ENCODE data around the gene TMEM270. TPM values are rescaled to one million over a fixed set of nuclear protein-coding genes. Genes with fewer than 3 reads are reported as not detected.

The TMEM270 gene
- total RNA-seq, 1 experiment from 2014 or later, result 0.72 TPM

DNA sequence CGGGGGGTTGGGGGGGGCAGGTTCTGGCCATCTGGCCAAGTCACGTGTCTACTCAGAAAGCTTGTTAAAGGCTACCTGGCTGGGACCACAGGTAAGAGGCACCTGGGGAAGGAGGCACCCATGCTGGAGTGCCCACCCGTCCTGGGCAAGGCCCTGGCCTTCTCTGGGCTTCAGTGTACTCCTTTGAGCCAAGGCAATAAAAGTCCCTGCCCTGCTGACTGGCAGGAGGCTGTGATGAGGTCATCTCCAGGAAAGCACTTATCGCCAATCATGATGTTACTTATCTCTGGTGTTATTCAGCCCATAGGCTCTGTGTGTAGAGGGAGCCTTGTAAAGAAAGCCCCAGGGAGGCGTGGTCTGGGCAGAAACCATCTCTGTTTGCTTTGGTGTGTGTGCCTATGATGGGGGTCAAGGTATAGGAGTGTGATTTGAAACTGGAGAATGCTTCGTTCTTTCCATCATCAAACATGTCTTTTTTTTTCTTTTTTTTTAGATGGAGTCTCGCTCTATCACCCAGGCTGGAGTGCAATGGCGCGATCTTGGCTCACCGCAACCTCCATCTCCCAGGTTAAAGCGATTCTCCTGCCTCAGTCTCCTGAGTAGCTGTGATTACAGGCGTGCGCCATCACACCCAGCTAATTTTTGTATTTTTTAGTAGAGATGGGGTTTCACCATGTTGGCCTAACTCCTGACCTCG is 32.7 kb upstream of the TMEM270 start:
- in situ Hi-C loops (cut with HindIII; ENCODE audit: low pct_unique_long_range_greater_than_20kb, low sequenced_read_pairs) (no loop called here), intact Hi-C loops (cut with micrococcal nuclease; ENCODE audit: unreplicated experiment) (no loop called here)
- Histone ChIP-seq H3K4me3 (ENCODE audit: low read depth in 2 of 2, low read length in 2 of 2) (peak overlapping the region in 1 of 2 experiments; percentile 33; a peak in 2 of 4 replicates), H3K9me3 (ENCODE audit: control insufficient read depth, insufficient read depth, low read depth, low read length) (no peaks in the 10 kb centered on the region), H3K27ac (ENCODE audit: low read length) (peak overlapping the region; percentile 96), H3K36me3 (ENCODE audit: control insufficient read depth, insufficient read depth, low read length) (no peaks in the 10 kb centered on the region; the same call in 1 of the 2 replicates), H3K4me1 (ENCODE audit: control insufficient read depth, insufficient read depth, low read length) (peaks cover 48% of the 10 kb centered on the region), H3K27me3 (ENCODE audit: control insufficient read depth, insufficient read depth, low read length) (no peaks in the 10 kb centered on the region)
- ATAC-seq, result peak; percentile 62
- DNase-seq (ENCODE audit: low read depth, low spot score), result peak; percentile 88
- ChIA-PET CTCF (interaction anchor here (1.0 kb wide), 1 partner anchor 17 kb away, joined by 4 read pairs; no protein-coding TSS in a partner anchor), POLR2A (interaction anchor here (0.6 to 0.9 kb wide), 2 partner anchors 48 to 88 kb away, joined by 3 to 11 read pairs; no protein-coding TSS in a partner anchor)
- BruUV-seq (replicated peaks), result no TSS peak
- no peak for TF ChIP-seq SIN3A (IDR thresholded peaks at IDR 0.05; ENCODE audit: borderline replicate concordance, insufficient read depth, low read depth, low read length)
- TF ChIP-seq, protein P1, sequence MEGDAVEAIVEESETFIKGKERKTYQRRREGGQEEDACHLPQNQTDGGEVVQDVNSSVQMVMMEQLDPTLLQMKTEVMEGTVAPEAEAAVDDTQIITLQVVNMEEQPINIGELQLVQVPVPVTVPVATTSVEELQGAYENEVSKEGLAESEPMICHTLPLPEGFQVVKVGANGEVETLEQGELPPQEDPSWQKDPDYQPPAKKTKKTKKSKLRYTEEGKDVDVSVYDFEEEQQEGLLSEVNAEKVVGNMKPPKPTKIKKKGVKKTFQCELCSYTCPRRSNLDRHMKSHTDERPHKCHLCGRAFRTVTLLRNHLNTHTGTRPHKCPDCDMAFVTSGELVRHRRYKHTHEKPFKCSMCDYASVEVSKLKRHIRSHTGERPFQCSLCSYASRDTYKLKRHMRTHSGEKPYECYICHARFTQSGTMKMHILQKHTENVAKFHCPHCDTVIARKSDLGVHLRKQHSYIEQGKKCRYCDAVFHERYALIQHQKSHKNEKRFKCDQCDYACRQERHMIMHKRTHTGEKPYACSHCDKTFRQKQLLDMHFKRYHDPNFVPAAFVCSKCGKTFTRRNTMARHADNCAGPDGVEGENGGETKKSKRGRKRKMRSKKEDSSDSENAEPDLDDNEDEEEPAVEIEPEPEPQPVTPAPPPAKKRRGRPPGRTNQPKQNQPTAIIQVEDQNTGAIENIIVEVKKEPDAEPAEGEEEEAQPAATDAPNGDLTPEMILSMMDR (IDR thresholded peaks at IDR 0.05), result no peak
- TF ChIP-seq, protein P2, sequence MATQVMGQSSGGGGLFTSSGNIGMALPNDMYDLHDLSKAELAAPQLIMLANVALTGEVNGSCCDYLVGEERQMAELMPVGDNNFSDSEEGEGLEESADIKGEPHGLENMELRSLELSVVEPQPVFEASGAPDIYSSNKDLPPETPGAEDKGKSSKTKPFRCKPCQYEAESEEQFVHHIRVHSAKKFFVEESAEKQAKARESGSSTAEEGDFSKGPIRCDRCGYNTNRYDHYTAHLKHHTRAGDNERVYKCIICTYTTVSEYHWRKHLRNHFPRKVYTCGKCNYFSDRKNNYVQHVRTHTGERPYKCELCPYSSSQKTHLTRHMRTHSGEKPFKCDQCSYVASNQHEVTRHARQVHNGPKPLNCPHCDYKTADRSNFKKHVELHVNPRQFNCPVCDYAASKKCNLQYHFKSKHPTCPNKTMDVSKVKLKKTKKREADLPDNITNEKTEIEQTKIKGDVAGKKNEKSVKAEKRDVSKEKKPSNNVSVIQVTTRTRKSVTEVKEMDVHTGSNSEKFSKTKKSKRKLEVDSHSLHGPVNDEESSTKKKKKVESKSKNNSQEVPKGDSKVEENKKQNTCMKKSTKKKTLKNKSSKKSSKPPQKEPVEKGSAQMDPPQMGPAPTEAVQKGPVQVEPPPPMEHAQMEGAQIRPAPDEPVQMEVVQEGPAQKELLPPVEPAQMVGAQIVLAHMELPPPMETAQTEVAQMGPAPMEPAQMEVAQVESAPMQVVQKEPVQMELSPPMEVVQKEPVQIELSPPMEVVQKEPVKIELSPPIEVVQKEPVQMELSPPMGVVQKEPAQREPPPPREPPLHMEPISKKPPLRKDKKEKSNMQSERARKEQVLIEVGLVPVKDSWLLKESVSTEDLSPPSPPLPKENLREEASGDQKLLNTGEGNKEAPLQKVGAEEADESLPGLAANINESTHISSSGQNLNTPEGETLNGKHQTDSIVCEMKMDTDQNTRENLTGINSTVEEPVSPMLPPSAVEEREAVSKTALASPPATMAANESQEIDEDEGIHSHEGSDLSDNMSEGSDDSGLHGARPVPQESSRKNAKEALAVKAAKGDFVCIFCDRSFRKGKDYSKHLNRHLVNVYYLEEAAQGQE (IDR thresholded peaks at IDR 0.05; ENCODE audit: insufficient read depth in 1 of 2, low read depth in 2 of 2, low read length in 1 of 2), result no peak
- no peak for TF ChIP-seq POLR2AphosphoS5 (IDR thresholded peaks at IDR 0.05; ENCODE audit: low read depth, low read length)
- TF ChIP-seq TCF7L2 (IDR thresholded peaks at IDR 0.05; ENCODE audit: low read depth, low read length), result no peak

DNA sequence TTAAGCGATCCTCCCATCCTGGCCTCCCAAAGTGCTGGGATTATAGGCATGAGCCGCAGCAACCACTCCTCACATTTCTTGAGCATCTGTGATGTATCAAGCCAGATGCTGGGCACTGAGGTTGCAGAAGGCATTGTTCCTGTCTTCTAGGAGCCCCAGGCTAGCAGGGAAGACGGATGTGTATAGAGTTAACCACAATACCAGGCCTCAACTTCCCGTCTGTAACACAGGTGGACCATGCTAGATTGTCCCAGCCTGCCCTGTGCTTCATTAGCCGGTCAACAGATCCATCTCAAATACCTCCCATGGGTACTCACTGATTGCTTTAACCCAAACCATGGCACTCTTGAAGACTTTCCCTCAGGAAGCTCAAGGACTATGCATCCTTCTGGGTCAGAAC is 32.0 kb upstream of the TMEM270 start:
- in situ Hi-C loops (cut with HindIII; ENCODE audit: low pct_unique_long_range_greater_than_20kb, low sequenced_read_pairs) (no loop called here), intact Hi-C loops (cut with micrococcal nuclease; ENCODE audit: unreplicated experiment) (no loop called here)
- Histone ChIP-seq H3K36me3 (ENCODE audit: control insufficient read depth, insufficient read depth, low read length) (no peaks in the 10 kb centered on the region; the same call in 1 of the 2 replicates), H3K4me1 (ENCODE audit: control insufficient read depth, insufficient read depth, low read length) (peaks cover 44% of the 10 kb centered on the region), H3K4me3 (ENCODE audit: low read depth in 2 of 2, low read length in 2 of 2) (no peak overlapping the region), H3K27ac (ENCODE audit: low read length) (peak overlapping the region; percentile 96), H3K27me3 (ENCODE audit: control insufficient read depth, insufficient read depth, low read length) (no peaks in the 10 kb centered on the region), H3K9me3 (ENCODE audit: control insufficient read depth, insufficient read depth, low read depth, low read length) (no peaks in the 10 kb centered on the region)
- ChIA-PET POLR2A (no interaction called here), CTCF (interaction anchor here (0.6 kb wide), 1 partner anchor 11 kb away, joined by 12 read pairs; no protein-coding TSS in a partner anchor)
- DNase-seq (ENCODE audit: low read depth, low spot score) (no peak), ATAC-seq (no peak)
- TF ChIP-seq POLR2AphosphoS5 (IDR thresholded peaks at IDR 0.05; ENCODE audit: low read depth, low read length) (no peak), TCF7L2 (IDR thresholded peaks at IDR 0.05; ENCODE audit: low read depth, low read length) (no peak), SIN3A (IDR thresholded peaks at IDR 0.05; ENCODE audit: borderline replicate concordance, insufficient read depth, low read depth, low read length) (no peak)
- TF ChIP-seq, protein P1 (IDR thresholded peaks at IDR 0.05), result no peak
- TF ChIP-seq, protein P2 (IDR thresholded peaks at IDR 0.05; ENCODE audit: insufficient read depth in 1 of 2, low read depth in 2 of 2, low read length in 1 of 2), result no peak
- no TSS peak for BruUV-seq (replicated peaks)

Data from Panc1 (cell line).